GM06990 (cell line): ENCODE data around the gene CREB3L4.

Experiments
- DNase-seq: peaks from one replicate; pipeline ENCODE4 v3.0.0-alpha.2; 2011; ENCODE audit not compliant: insufficient read length; ENCODE audit errors: extremely low read depth
- H3K27me3 ChIP-seq: replicated peaks from 2 replicates; pipeline ENCODE4 v1.6.0; 2011; ENCODE audit warnings: low read length; ENCODE audit not compliant: control insufficient read depth, insufficient read depth
- H3K36me3 ChIP-seq: 2 replicates; pipeline ENCODE4 v1.5.1; 2011; ENCODE audit warnings: low read length; ENCODE audit not compliant: control insufficient read depth, insufficient read depth
- H3K4me3 ChIP-seq: replicated peaks from 2 replicates; pipeline ENCODE4 v1.5.1; 2011; ENCODE audit warnings: low read depth, mild to moderate bottlenecking, control low read depth, low read length
- TF ChIP-seq, protein P1 (sequence below): IDR thresholded peaks from 2 replicates; pipeline ENCODE4 v1.5.1; 2011; ENCODE audit warnings: low read length, control low read depth, mild to moderate bottlenecking, inconsistent platforms; ENCODE audit not compliant: insufficient read depth, poor library complexity, severe bottlenecking

The CREB3L4 gene

DNA sequence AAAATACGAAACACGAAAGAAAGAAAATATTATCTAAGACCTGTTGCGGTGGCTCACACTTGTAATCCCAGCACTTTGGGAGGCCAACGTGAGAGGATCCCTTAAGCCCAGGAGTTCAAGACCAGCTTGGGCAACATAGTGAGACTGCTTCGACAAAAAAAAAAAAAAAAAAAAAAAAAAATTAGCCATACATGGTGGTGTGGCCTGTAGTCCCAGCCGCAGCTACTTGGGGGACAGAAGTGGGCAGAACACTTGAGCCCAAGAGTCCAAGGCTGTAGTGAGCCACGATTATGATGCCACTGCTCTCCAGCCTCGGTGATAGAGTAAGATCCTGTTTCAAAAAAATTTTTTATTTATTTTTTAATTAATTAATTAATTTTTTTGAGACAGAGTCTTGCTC, 19.9 kb downstream of the CREB3L4 start:
- no peak overlapping the region for H3K4me3 ChIP-seq
- DNase-seq: no peak
- H3K36me3 ChIP-seq: peaks cover 2% of the 10 kb centered on the region; the same call in 1 of the 2 replicates
- H3K27me3 ChIP-seq: no peaks in the 10 kb centered on the region
- TF ChIP-seq, protein P1, sequence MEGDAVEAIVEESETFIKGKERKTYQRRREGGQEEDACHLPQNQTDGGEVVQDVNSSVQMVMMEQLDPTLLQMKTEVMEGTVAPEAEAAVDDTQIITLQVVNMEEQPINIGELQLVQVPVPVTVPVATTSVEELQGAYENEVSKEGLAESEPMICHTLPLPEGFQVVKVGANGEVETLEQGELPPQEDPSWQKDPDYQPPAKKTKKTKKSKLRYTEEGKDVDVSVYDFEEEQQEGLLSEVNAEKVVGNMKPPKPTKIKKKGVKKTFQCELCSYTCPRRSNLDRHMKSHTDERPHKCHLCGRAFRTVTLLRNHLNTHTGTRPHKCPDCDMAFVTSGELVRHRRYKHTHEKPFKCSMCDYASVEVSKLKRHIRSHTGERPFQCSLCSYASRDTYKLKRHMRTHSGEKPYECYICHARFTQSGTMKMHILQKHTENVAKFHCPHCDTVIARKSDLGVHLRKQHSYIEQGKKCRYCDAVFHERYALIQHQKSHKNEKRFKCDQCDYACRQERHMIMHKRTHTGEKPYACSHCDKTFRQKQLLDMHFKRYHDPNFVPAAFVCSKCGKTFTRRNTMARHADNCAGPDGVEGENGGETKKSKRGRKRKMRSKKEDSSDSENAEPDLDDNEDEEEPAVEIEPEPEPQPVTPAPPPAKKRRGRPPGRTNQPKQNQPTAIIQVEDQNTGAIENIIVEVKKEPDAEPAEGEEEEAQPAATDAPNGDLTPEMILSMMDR: no peak

DNA sequence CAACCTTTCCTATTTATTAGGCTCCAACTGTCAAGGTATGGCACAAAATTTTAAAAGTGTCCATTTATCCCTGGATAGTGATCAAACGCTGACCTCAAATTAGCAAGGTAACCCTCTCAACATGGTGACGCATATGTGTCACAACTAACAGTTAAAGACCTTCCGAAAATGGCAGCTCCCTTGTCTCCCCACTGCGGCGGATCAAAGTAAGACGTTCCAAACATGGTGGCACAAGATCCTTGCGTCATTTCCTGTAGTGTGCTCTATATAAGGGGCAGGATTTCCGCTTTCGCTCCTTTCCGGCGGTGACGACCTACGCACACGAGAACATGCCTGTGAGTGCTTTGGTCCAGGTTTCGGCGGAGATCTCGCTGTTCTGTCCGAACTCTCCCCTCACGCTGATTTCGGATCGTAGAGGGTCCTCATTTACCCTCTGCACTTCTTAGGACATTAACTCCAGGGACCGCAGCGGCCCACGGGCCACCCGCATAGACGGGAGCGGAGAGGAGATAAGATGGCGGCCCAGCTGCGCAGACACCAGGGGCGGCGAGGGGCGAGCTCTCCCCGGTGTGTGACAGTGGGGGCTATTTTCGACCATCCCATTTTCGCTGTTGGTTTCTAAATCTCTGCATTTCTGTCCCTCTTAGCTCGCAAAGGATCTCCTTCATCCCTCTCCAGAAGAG, 22.9 kb downstream of the CREB3L4 start, which contains the start of gene RPS27:
Gene RPS27, plus strand, starts transcription at position 295 of the 683 bp plus-strand sequence. Its CDS starts 35 bp downstream, at position 330.
- peak within 1 kb of the TSS; percentile 83 for H3K4me3 ChIP-seq
- TF ChIP-seq, protein P1: no peak
- H3K27me3 ChIP-seq: no peaks in the 10 kb centered on the region
- peak; percentile 90 for DNase-seq
- peaks cover 8% of the 10 kb centered on the region for H3K36me3 ChIP-seq

DNA sequence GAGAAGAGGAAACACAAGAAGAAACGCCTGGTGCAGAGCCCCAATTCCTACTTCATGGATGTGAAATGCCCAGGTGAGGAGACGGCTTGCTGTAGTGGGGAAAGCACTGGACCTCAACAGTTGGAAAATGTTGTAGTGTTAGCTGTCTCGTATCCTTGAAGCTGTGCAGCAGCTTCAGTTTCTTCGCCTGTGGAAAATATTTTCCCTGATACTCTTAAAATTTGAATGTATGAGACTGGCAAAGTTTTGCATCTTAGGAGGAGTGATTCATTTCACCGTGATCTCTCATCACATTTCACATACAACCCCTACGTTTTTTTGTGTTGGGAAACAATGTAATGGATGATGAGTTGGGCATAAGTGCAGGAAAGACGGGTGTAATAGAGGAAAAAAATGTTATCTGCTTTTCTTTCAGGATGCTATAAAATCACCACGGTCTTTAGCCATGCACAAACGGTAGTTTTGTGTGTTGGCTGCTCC, 23.5 kb downstream of the CREB3L4 start:
- TF ChIP-seq, protein P1: no peak
- Histone ChIP-seq H3K4me3 (peak overlapping the region; percentile 83), H3K36me3 (peaks cover 8% of the 10 kb centered on the region), H3K27me3 (no peaks in the 10 kb centered on the region)
- DNase-seq: no peak

DNA sequence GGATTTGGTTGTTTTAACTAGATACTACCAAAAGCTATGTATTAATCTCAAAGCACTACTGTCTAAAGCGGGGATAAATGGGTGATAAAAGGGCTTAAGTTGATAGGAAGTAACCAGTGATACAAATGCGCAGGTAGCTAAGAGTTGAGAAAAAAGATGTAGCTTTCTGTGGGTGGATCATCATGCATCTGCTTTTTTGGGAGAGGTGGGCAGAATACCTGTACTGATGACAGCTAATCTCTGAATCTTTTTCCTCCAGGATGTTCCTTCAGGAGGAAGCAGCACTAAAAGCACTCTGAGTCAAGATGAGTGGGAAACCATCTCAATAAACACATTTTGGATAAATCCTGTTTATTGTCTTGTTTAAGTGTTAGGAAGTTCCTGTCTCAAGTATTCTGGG, 24.1 kb downstream of the CREB3L4 start:
- DNase-seq: no peak
- H3K4me3 ChIP-seq: peak overlapping the region; percentile 83
- no peaks in the 10 kb centered on the region for H3K27me3 ChIP-seq
- TF ChIP-seq, protein P1: no peak
- H3K36me3 ChIP-seq: peaks cover 8% of the 10 kb centered on the region

DNA sequence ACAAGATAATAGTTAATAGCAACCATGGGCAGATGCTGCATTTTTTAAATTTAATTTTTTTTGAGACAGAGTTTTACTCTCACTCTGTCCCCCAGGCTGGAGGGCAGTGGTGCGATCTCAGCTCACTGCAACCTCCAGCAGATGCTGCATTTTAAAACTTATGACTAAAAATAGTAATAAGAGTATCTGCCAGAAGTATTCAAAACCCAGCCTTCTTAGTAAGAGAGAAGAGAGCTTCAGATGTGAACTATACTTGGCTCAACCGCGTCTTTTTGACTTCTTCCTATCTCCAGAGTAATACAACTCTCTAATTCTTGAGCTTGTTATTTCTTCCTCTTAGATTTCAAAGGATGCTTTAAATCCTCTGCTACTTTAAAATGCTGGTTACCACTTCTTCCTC, 27.5 kb downstream of the CREB3L4 start:
- Histone ChIP-seq H3K4me3 (no peak overlapping the region), H3K36me3 (peaks cover 8% of the 10 kb centered on the region), H3K27me3 (no peaks in the 10 kb centered on the region)
- TF ChIP-seq, protein P1: no peak
- DNase-seq: no peak
